Trophoblast cell (in vitro differentiated cells and primary cell): ENCODE data around the gene CTPS2.
"Not testable (repeated sequence)": the region's sequence is repeated elsewhere in the genome, so short reads cannot be mapped to it uniquely, and the experiment has no call there.

Experiments
- DNase-seq, 2 donors: peaks; one replicate each; pipeline ENCODE4 v3.0.0-alpha.2; 2016
- H2AFZ ChIP-seq: 2 replicates; pipeline ENCODE4 v1.6.1; 2013; ENCODE audit warnings: low read length, moderate library complexity, mild to moderate bottlenecking; ENCODE audit not compliant: insufficient read depth, poor library complexity
- H2AK5ac ChIP-seq: 2 replicates; pipeline ENCODE4 v1.6.1; 2013; ENCODE audit warnings: mild to moderate bottlenecking, low read length
- H2BK120ac ChIP-seq: 2 replicates; pipeline ENCODE4 v1.6.1; 2013; ENCODE audit warnings: low read length, mild to moderate bottlenecking, moderate library complexity; ENCODE audit not compliant: insufficient read depth, poor library complexity
- H2BK12ac ChIP-seq: 2 replicates; pipeline ENCODE4 v1.6.1; 2013; ENCODE audit warnings: mild to moderate bottlenecking, low read length, moderate library complexity
- H2BK5ac ChIP-seq: 2 replicates; pipeline ENCODE4 v1.6.1; 2013; ENCODE audit warnings: low read length, low read depth, moderate library complexity, mild to moderate bottlenecking; ENCODE audit not compliant: poor library complexity
- H3K14ac ChIP-seq: 2 replicates; pipeline ENCODE4 v1.6.1; 2013; ENCODE audit warnings: mild to moderate bottlenecking, low read length
- H3K18ac ChIP-seq: 2 replicates; pipeline ENCODE4 v1.6.1; 2013; ENCODE audit warnings: mild to moderate bottlenecking, low read length
- H3K23ac ChIP-seq: 2 replicates; pipeline ENCODE4 v1.6.1; 2013; ENCODE audit warnings: low read length
- H3K27ac ChIP-seq: 2 replicates; pipeline ENCODE4 v1.5.1; 2013; ENCODE audit warnings: low read depth, mild to moderate bottlenecking, inconsistent platforms, low read length, moderate library complexity
- H3K27me3 ChIP-seq: 2 replicates; pipeline ENCODE4 v1.6.1; 2013; ENCODE audit warnings: inconsistent platforms, mild to moderate bottlenecking, low read length, moderate library complexity; ENCODE audit not compliant: insufficient read depth
- H3K36me3 ChIP-seq, 2 experiments: 1 replicate in 1 of 2; 2 replicates in 1 of 2; pipeline ENCODE4 v1.6.1; 2013; ENCODE audit warnings: low read length in 2 of 2, mild to moderate bottlenecking in 2 of 2, moderate library complexity in 1 of 2; ENCODE audit not compliant: insufficient read depth in 2 of 2, control insufficient read depth in 1 of 2
- H3K4ac ChIP-seq: 2 replicates; pipeline ENCODE4 v1.6.1; 2013; ENCODE audit warnings: low read depth, mild to moderate bottlenecking, low read length, moderate library complexity
- H3K4me1 ChIP-seq, 2 experiments: 1 replicate in 1 of 2; 2 replicates in 1 of 2; pipeline ENCODE4 v1.6.1; 2013; ENCODE audit warnings: low read length in 2 of 2, mild to moderate bottlenecking in 2 of 2, moderate library complexity in 1 of 2; ENCODE audit not compliant: insufficient read depth in 2 of 2, control insufficient read depth in 1 of 2
- H3K4me2 ChIP-seq: 2 replicates; pipeline ENCODE4 v1.6.1; 2013; ENCODE audit warnings: inconsistent platforms, mild to moderate bottlenecking, low read length, moderate library complexity
- H3K4me3 ChIP-seq: 2 replicates; pipeline ENCODE4 v1.5.1; 2013; ENCODE audit warnings: mild to moderate bottlenecking, low read depth, low read length, inconsistent platforms
- H3K79me1 ChIP-seq: one replicate; pipeline ENCODE4 v1.6.1; 2013; ENCODE audit warnings: low read length
- H3K79me2 ChIP-seq: 2 replicates; pipeline ENCODE4 v1.6.1; 2013; ENCODE audit warnings: low read length, mild to moderate bottlenecking; ENCODE audit not compliant: control insufficient read depth, insufficient read depth, poor library complexity
- H3K9ac ChIP-seq: 2 replicates; pipeline ENCODE4 v1.6.1; 2013; ENCODE audit warnings: mild to moderate bottlenecking, low read length
- H3K9me3 ChIP-seq: 2 replicates; pipeline ENCODE4 v1.6.1; 2013; ENCODE audit warnings: low read depth, mild to moderate bottlenecking, control low read depth, inconsistent platforms, low read length; ENCODE audit not compliant: insufficient read depth
- H4K12ac ChIP-seq: 2 replicates; pipeline ENCODE4 v1.6.1; 2013; ENCODE audit warnings: low read depth, mild to moderate bottlenecking, low read length, moderate library complexity
- H4K8ac ChIP-seq: 2 replicates; pipeline ENCODE4 v1.6.1; 2013; ENCODE audit warnings: low read depth, mild to moderate bottlenecking, low read length, moderate library complexity
- H4K91ac ChIP-seq: one replicate; pipeline ENCODE4 v1.6.1; 2013; ENCODE audit warnings: low read depth, mild to moderate bottlenecking, low read length, moderate library complexity
- WGBS: extraction: QIAGEN DNeasy Blood & Tissue Kit; methylation state at CpG from one replicate; pipeline ENCODE4 v1.1.7; 2013; ENCODE audit warnings: missing lambda C conversion rate; ENCODE audit not compliant: insufficient read length, insufficient coverage; ENCODE audit errors: extremely low coverage; 5-methylcytosine and 5-hydroxymethylcytosine counted together

Gene CTPS2

DNA sequence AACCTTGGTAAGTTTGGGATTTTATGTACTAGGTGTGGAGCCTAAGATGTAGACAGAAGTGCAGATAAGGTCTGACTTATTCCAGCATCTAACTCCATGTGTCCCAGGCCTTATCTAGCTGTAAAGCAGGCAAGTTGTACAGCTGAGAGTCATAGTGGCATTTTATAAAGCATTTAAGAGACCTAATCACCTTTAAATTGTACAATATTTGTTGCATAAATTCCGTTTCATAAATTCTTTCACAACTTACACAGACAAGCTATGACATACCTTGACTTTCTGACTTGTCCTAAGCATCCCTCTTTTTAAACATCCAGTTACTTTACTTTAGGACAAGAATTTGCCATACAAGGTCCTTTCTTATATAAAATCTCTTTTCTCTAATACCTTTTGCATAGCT lies 18.0 kb upstream of the CTPS2 start:
- Histone ChIP-seq H3K9ac (no peak overlapping the region), H2BK12ac (no peak overlapping the region), H3K4me1 (peaks cover 0 to 5% of the 10 kb centered on the region in 2 experiments), H3K18ac (no peak overlapping the region), H3K9me3 (no peaks in the 10 kb centered on the region), H3K27me3 (no peaks in the 10 kb centered on the region), H3K4ac (no peak overlapping the region), H3K4me3 (no peak overlapping the region), H2AFZ (no peak overlapping the region), H4K12ac (no peak overlapping the region), H4K91ac (no peak overlapping the region), H3K79me1 (peaks cover 2% of the 10 kb centered on the region), H4K8ac (no peak overlapping the region), H2BK5ac (no peak overlapping the region), H3K27ac (no peak overlapping the region), H3K79me2 (no peaks in the 10 kb centered on the region), H2BK120ac (no peak overlapping the region), H2AK5ac (no peak overlapping the region), H3K23ac (no peak overlapping the region), H3K36me3 (peaks cover 0 to 2% of the 10 kb centered on the region in 2 experiments), H3K4me2 (no peak overlapping the region), H3K14ac (no peak overlapping the region)
- WGBS: no CpG with 5 or more reads among the region's 1 CpG
- no peak for DNase-seq

DNA sequence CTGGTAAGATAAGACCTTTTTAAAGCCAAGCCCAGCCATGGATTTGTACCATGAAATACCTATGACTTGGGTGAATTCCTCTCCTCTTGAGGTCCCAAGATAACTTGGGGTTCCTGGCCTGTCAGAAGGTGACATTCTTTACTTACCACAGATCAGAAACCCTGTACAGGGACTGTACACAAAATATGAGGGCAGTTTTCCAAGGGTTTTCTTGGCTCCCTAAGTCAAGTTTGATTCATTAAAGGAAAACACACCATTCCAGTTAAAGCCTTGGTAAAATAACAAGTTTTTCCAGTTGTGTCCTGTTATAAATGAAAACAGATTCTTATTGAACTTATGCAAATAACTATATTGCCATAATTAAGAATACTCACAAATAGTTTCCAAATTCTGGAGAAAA lies 15.2 kb upstream of the CTPS2 start:
- no peak overlapping the region for H2AK5ac ChIP-seq
- peaks cover 0 to under 1% of the 10 kb centered on the region in 2 experiments for H3K4me1 ChIP-seq
- no peak overlapping the region for H3K27ac ChIP-seq
- H2AFZ ChIP-seq: no peak overlapping the region
- no peak overlapping the region for H3K14ac ChIP-seq
- no peak overlapping the region for H3K4ac ChIP-seq
- no peak overlapping the region for H4K8ac ChIP-seq
- H2BK12ac ChIP-seq: no peak overlapping the region
- no peaks in the 10 kb centered on the region for H3K9me3 ChIP-seq
- H3K79me2 ChIP-seq: no peaks in the 10 kb centered on the region
- H3K4me2 ChIP-seq: no peak overlapping the region
- H3K23ac ChIP-seq: no peak overlapping the region
- no peak overlapping the region for H4K91ac ChIP-seq
- no peak overlapping the region for H3K18ac ChIP-seq
- H4K12ac ChIP-seq: no peak overlapping the region
- no peak overlapping the region for H2BK120ac ChIP-seq
- H3K27me3 ChIP-seq: no peaks in the 10 kb centered on the region
- H3K9ac ChIP-seq: no peak overlapping the region
- H3K36me3 ChIP-seq: peaks cover 2% of the 10 kb centered on the region in 2 experiments
- no peak for DNase-seq
- no peaks in the 10 kb centered on the region for H3K79me1 ChIP-seq
- H3K4me3 ChIP-seq: no peak overlapping the region
- no peak overlapping the region for H2BK5ac ChIP-seq

DNA sequence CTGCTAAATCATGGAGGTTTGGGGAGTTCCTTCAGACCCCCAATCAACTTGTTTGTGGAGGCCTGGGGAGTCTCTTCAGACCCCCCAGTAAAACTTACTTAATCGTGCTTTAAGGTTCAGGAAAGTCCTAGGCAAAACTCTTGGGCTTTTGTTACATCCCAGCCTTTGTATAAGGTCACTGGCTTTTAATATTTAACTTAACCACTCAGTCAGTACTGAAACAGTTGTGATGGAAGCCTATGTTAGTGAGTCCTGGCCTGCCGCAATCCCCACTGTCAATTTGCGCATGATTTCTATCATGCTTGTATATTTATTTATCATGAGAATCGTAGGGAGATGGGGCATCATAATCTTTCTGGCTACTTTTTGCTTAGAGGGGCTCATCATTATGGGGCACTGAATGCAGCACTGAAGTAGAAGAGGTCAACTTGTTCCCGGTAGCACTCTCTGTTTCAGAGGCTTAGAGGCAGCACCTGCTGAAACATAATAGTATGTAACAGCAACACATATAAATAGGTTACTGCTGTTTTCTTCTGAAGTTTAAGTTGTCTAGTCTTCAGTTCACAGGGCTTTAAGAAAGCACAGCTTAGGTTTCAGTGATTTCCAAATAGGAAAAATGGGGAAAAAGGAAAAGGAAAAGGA lies 14.0 kb upstream of the CTPS2 start:
- H4K8ac ChIP-seq: not testable (repeated sequence)

DNA sequence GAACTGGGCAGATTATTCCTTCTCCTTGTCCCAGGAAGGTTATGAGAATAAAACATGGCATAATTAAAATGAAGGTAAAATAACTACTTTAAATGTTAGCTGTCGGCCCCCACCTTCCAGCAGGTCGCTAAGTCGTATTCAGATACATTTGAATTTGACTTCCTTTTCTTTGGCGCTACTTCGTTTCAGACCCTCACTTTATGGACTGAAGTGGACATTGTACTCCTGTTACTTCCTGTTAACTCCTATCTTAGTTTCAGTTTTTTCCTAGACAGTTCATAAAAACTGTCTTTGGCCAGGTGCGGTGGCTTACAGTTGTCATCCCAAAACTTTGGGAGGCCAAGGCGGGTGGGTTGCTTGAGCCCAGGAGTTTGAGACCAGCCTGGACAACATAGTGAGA lies 12.6 kb upstream of the CTPS2 start:
- no peak overlapping the region for H3K4ac ChIP-seq
- H3K36me3 ChIP-seq: peaks cover 2% of the 10 kb centered on the region in 2 experiments
- H3K79me2 ChIP-seq: no peaks in the 10 kb centered on the region
- no peak overlapping the region for H2BK5ac ChIP-seq
- no peak overlapping the region for H4K8ac ChIP-seq
- H3K14ac ChIP-seq: no peak overlapping the region
- H2AK5ac ChIP-seq: no peak overlapping the region
- no peak overlapping the region for H3K4me2 ChIP-seq
- no peaks in the 10 kb centered on the region for H3K79me1 ChIP-seq
- H3K27ac ChIP-seq: no peak overlapping the region
- no peak for DNase-seq
- H4K12ac ChIP-seq: no peak overlapping the region
- no peak overlapping the region for H3K23ac ChIP-seq
- H2BK12ac ChIP-seq: no peak overlapping the region
- WGBS: no CpG with 5 or more reads among the region's 7 CpGs
- H3K27me3 ChIP-seq: no peaks in the 10 kb centered on the region
- H3K4me3 ChIP-seq: no peak overlapping the region
- no peak overlapping the region for H3K9ac ChIP-seq
- H3K9me3 ChIP-seq: no peaks in the 10 kb centered on the region
- no peak overlapping the region for H4K91ac ChIP-seq
- H2BK120ac ChIP-seq: no peak overlapping the region
- no peak overlapping the region for H3K18ac ChIP-seq
- H2AFZ ChIP-seq: no peak overlapping the region
- no peaks in the 10 kb centered on the region for H3K4me1 ChIP-seq

More for the DNA sequence above, 14.0 kb upstream of the CTPS2 start:
- H3K18ac ChIP-seq, DNase-seq, H3K79me2 ChIP-seq, H3K4ac ChIP-seq, H2BK12ac ChIP-seq, H3K27ac ChIP-seq, H3K4me2 ChIP-seq, H4K91ac ChIP-seq, H3K9me3 ChIP-seq, H2BK120ac ChIP-seq, H3K4me3 ChIP-seq, H3K9ac ChIP-seq, H4K12ac ChIP-seq, H3K23ac ChIP-seq, H3K14ac ChIP-seq, H3K79me1 ChIP-seq, H3K4me1 ChIP-seq, H2AFZ ChIP-seq, H2AK5ac ChIP-seq, H3K27me3 ChIP-seq, H2BK5ac ChIP-seq, H3K36me3 ChIP-seq: not testable (repeated sequence)
- WGBS: no CpG with 5 or more reads among the region's 5 CpGs
